HEK293T (cell line): ENCODE results near the gene CCDC158.

ENCODE experiments used
- BHLHE40 ChIP-seq: fragments of 450-650 bp; IDR thresholded peaks from 2 replicates; pipeline ENCODE4 v1.6.1; 2016; ENCODE audit warnings: mild to moderate bottlenecking, moderate library complexity, borderline replicate concordance
- CTBP1 ChIP-seq: fragments of 450-650 bp; IDR thresholded peaks from 2 replicates; pipeline ENCODE4 v1.6.1; 2016; ENCODE audit warnings: borderline replicate concordance
- ELF4 ChIP-seq: fragments of 450-650 bp; IDR thresholded peaks from 2 replicates; pipeline ENCODE4 v1.6.1; 2017; ENCODE audit warnings: antibody characterized with exemption
- FOXK2 ChIP-seq: fragments of 450-650 bp; IDR thresholded peaks from 2 replicates; pipeline ENCODE4 v1.6.1; 2016; ENCODE audit warnings: mild to moderate bottlenecking
- FOXM1 ChIP-seq: fragments of 450-650 bp; IDR thresholded peaks from 2 replicates; pipeline ENCODE4 v1.6.1; 2017; ENCODE audit warnings: mild to moderate bottlenecking, borderline replicate concordance
- L3MBTL2 ChIP-seq: fragments of 450-650 bp; conservative IDR thresholded peaks from 2 replicates; pipeline ENCODE4 v1.6.1; 2016; ENCODE audit warnings: mild to moderate bottlenecking
- LEF1 ChIP-seq: fragments of 450-650 bp; IDR thresholded peaks from 2 replicates; pipeline ENCODE4 v1.6.1; 2017; ENCODE audit warnings: mild to moderate bottlenecking, borderline replicate concordance
- SP1 ChIP-seq: fragments of 450-650 bp; IDR thresholded peaks from 2 replicates; pipeline ENCODE4 v1.6.1; 2017
- SUZ12 ChIP-seq: fragments of 450-650 bp; IDR thresholded peaks from 2 replicates; pipeline ENCODE4 v1.6.1; 2016; ENCODE audit warnings: mild to moderate bottlenecking
- TARDBP ChIP-seq: fragments of 450-650 bp; IDR thresholded peaks from 2 replicates; pipeline ENCODE4 v1.6.1; 2016
- ZNF384 ChIP-seq: fragments of 450-650 bp; IDR thresholded peaks from 2 replicates; pipeline ENCODE4 v1.6.1; 2016
- TF ChIP-seq, protein P1 (sequence below): fragments of 450-650 bp; IDR thresholded peaks from 2 replicates; pipeline ENCODE4 v1.6.1; 2016

GRCh38 chr4:76384052-76384451, 36.9 kb downstream of the CCDC158 start:
- TF ChIP-seq ELF4 (no peak), BHLHE40 (no peak), LEF1 (no peak), FOXM1 (no peak), FOXK2 (no peak), SP1 (no peak), L3MBTL2 (no peak), SUZ12 (no peak), ZNF384 (no peak), CTBP1 (no peak), TARDBP (no peak)
- TF ChIP-seq, protein P1, sequence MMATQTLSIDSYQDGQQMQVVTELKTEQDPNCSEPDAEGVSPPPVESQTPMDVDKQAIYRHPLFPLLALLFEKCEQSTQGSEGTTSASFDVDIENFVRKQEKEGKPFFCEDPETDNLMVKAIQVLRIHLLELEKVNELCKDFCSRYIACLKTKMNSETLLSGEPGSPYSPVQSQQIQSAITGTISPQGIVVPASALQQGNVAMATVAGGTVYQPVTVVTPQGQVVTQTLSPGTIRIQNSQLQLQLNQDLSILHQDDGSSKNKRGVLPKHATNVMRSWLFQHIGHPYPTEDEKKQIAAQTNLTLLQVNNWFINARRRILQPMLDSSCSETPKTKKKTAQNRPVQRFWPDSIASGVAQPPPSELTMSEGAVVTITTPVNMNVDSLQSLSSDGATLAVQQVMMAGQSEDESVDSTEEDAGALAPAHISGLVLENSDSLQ, result no peak
